ENCODE measurements around the gene KCNJ15. TPM values are rescaled to one million over a fixed set of nuclear protein-coding genes. Genes with fewer than 3 reads are reported as not detected.

Gene KCNJ15
- total RNA-seq, 4 donors from 2014 or later, result 5.8 TPM; not detected in 3

DNA sequence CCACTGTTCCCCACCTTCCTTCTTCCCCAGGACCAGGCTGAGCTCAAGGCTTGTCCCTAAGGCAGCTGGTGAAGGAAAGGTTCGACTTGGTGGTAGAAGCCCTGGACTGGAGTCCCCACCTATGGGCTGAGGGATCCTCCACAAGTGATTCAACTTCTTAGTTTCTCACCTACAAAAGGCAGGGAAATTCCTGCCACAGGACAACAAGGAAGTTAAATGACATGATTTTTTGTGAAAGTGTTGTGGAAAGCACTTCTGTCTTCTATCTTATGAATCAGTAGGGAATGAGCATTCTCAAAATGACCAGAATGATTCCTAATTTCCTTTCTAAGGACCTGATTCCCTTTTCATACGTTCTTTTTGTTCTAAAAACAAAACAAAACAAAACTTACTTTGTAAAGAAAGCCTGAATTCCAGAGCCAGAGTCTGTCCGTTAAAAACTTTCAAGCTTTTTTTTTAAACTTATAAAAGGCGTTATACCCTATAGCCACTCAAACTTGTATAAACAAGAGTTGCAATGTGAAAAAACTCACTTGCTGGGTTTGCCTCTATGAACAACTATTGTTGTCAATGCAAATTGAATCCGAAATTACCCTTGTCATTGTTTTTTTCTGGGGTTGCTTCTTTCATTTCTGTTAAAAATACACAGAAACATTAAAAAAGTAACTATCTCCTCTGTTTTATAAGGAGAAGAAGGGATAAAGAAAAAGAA, 12.2 kb downstream of the KCNJ15 start:
- no peaks in the 10 kb centered on the region for H3K36me3 ChIP-seq
- no peak overlapping the region for H3K27ac ChIP-seq
- no peak for TF ChIP-seq POLR2A (IDR thresholded peaks at IDR 0.05)
- H3K27me3 ChIP-seq, result no peaks in the 10 kb centered on the region
- H3K9me3 ChIP-seq, result no peaks in the 10 kb centered on the region
- no peak overlapping the region for H3K4me3 ChIP-seq
- no peaks in the 10 kb centered on the region for H3K4me1 ChIP-seq
- DNase-seq, result no peak

DNA sequence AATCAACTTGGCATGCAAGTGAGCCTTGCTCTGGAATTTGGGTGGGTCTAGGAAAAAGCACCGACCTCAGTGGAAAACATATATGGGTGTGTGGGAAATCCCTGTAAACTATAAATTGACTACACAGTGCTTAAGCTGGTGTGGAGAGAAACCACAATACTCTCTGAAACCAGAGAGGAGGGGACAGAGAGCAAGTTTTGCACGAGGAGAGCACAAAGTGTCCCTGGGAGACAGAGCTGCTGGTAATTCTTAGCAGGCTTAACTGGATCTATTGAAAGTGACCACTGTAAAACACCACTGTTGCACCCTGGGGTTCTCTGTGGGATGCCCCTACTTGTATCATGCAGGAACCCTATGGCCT, 12.8 kb downstream of the KCNJ15 start:
- Histone ChIP-seq H3K9me3 (no peaks in the 10 kb centered on the region), H3K27ac (no peak overlapping the region), H3K27me3 (no peaks in the 10 kb centered on the region), H3K36me3 (no peaks in the 10 kb centered on the region), H3K4me1 (no peaks in the 10 kb centered on the region), H3K4me3 (no peak overlapping the region)
- no peak for TF ChIP-seq POLR2A (IDR thresholded peaks at IDR 0.05)
- TF ChIP-seq, protein P1, sequence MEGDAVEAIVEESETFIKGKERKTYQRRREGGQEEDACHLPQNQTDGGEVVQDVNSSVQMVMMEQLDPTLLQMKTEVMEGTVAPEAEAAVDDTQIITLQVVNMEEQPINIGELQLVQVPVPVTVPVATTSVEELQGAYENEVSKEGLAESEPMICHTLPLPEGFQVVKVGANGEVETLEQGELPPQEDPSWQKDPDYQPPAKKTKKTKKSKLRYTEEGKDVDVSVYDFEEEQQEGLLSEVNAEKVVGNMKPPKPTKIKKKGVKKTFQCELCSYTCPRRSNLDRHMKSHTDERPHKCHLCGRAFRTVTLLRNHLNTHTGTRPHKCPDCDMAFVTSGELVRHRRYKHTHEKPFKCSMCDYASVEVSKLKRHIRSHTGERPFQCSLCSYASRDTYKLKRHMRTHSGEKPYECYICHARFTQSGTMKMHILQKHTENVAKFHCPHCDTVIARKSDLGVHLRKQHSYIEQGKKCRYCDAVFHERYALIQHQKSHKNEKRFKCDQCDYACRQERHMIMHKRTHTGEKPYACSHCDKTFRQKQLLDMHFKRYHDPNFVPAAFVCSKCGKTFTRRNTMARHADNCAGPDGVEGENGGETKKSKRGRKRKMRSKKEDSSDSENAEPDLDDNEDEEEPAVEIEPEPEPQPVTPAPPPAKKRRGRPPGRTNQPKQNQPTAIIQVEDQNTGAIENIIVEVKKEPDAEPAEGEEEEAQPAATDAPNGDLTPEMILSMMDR (IDR thresholded peaks at IDR 0.05), result no peak
- no peak for DNase-seq

DNA sequence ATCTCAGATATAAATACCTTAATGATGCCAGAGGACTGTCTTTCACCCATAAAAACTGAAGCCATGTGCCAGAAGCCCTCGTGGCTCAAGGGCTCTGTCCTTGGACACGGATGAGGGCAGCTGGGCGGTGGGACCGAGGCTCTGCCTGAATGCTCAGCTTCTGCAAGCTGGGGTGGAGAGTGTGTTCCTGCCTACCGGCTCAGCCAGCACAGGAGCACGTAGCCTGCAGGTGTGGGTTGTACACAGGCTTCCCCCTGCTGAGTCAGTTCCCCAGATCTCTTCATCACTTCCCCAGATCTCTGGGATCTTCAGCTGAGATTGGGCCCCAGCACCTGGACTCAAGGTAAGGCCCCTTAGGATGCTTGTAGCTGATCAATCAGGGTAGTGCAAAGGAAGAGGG, 15.4 kb downstream of the KCNJ15 start:
- Histone ChIP-seq H3K36me3 (no peaks in the 10 kb centered on the region), H3K4me3 (no peak overlapping the region), H3K4me1 (no peaks in the 10 kb centered on the region), H3K9me3 (no peaks in the 10 kb centered on the region), H3K27ac (no peak overlapping the region), H3K27me3 (no peaks in the 10 kb centered on the region)
- no peak for DNase-seq
- TF ChIP-seq, protein P1 (IDR thresholded peaks at IDR 0.05), result no peak
- TF ChIP-seq POLR2A (IDR thresholded peaks at IDR 0.05), result no peak

DNA sequence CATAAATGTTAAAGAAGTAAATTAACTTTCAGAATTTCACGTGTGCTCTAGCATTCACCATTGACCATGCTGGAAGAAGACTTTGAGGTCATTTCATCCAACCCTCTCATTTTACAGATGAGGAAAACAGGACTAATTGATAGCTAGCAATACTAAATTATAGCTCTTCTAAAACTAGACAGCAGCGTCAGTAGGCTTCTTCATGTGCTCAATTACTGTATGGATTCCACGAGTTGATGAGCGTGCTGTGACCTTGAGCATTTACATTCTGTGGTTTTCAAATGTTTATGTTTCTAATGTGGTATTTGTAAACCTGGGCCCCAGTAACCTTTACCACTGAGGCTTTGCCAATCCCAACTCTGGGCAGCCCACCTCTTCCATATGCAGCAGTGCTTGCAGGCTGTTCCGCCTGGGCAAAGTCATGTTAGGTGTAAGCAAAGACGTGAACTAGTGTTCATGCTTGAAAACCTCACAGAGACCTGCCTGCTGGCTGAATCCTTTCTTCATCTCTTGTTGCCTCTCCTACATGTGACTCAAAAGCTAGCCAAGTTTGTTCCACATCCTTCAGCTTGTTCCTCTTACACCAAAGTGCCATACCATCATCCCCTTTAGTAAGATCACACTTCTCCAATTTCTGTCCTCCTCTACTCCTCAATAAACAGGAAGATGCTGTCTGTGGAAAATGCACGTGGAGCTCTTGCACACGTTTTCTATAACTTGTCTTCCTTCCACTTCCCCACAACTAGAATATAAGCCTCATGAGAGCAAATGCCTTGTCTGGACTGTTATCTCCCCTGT, 17.2 kb downstream of the KCNJ15 start:
- Histone ChIP-seq H3K9me3 (no peaks in the 10 kb centered on the region), H3K27me3 (no peaks in the 10 kb centered on the region), H3K27ac (no peak overlapping the region), H3K4me3 (no peak overlapping the region), H3K4me1 (no peaks in the 10 kb centered on the region), H3K36me3 (no peaks in the 10 kb centered on the region)
- TF ChIP-seq, protein P1 (IDR thresholded peaks at IDR 0.05), result no peak
- no peak for TF ChIP-seq POLR2A (IDR thresholded peaks at IDR 0.05)
- DNase-seq, result no peak

DNA sequence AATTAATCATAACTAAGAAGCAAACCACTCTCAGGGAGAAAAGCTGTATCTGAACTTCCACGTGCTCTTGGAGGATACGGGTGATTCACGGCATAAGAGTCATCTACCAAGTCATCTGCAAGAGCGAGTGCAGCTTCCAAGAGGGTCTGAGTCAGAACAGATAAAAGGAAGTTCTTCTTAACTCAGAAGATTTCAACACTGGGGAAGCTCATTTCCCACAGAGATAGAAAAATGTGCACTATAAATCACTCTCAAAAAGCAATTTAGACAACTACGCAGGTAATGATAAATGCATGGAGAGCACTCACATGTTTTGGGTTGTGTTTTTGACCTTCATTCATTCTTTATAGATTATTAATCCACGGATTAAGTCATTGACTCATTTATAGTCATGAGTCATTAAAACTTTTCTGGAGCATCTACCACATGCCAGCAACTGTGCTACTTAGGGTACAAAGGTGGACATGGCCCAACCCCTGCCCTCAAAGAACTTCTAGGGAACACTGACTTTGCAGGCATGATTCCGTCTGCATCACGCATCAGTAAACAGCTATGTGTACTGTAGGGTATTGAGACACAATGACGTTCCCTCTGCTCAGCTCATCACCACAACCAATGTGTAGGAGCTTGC, 20.8 kb downstream of the KCNJ15 start:
- no peak for DNase-seq
- TF ChIP-seq, protein P1 (IDR thresholded peaks at IDR 0.05), result no peak
- no peak for TF ChIP-seq POLR2A (IDR thresholded peaks at IDR 0.05)
- Histone ChIP-seq H3K4me1 (no peaks in the 10 kb centered on the region), H3K9me3 (no peaks in the 10 kb centered on the region), H3K27ac (no peak overlapping the region), H3K27me3 (no peaks in the 10 kb centered on the region), H3K36me3 (no peaks in the 10 kb centered on the region), H3K4me3 (no peak overlapping the region)

DNA sequence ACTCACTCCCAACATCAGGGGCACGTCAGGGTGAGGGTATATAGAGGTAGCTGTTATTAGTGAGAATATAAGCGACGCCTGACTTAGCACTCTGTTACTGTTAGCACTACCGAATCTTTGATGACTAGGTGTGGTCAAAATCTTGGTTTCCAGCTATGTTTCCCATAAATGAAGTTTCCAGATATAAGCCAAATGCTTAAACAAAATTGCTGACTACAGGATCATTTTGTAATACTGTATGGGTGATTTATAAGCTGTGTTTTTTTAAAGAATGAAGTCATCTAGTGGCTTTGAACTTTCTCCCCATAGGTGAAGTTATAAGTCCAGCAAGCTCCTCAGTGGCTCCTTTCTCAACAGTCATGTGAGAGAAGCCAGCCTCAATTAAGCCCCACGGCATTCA, 23.7 kb downstream of the KCNJ15 start:
- Histone ChIP-seq H3K36me3 (no peaks in the 10 kb centered on the region), H3K27ac (no peak overlapping the region), H3K4me3 (no peak overlapping the region), H3K27me3 (no peaks in the 10 kb centered on the region), H3K9me3 (no peaks in the 10 kb centered on the region), H3K4me1 (no peaks in the 10 kb centered on the region)
- no peak for TF ChIP-seq POLR2A (IDR thresholded peaks at IDR 0.05)
- TF ChIP-seq, protein P1 (IDR thresholded peaks at IDR 0.05), result no peak
- no peak for DNase-seq

Measured in Peyer's patch (tissue), 4 donors.